ENCODE data around the gene MYO5A.
"Not testable (repeated sequence)": the region's sequence is repeated elsewhere in the genome, so short reads cannot be mapped to it uniquely, and the experiment has no call there.

Gene MYO5A

DNA sequence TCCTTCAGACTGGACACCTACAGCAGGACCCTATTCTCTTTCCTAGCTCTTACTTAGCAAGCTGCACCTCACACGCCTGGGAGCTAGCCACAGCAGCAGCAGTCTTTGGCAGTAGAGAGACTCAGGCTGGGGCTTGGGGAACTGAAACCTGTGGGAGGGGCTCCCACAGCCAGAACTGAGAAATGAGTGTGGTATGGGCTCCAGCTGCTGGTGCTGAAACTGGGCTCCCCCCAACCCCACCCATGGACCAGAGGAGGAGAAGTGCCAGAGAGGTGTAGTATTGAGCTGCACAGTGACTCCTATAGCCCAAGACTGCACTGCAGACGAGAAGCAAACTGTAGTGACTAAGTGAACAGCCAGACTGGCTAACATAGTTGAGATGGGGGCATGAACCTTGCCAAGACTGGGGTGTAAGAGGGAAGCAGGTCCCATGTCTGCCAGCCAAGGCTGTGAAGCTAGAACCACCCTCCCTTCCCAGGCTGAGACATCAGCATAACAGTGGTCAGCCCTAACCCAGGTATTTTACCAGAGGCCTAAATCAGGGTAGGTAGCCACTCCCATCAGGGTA is 62.5 kb downstream of the MYO5A start:
- TF ChIP-seq, protein P1, sequence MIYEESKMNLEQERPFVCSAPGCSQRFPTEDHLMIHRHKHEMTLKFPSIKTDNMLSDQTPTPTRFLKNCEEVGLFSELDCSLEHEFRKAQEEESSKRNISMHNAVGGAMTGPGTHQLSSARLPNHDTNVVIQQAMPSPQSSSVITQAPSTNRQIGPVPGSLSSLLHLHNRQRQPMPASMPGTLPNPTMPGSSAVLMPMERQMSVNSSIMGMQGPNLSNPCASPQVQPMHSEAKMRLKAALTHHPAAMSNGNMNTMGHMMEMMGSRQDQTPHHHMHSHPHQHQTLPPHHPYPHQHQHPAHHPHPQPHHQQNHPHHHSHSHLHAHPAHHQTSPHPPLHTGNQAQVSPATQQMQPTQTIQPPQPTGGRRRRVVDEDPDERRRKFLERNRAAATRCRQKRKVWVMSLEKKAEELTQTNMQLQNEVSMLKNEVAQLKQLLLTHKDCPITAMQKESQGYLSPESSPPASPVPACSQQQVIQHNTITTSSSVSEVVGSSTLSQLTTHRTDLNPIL (CRISPR knock-in tag; IDR thresholded peaks at IDR 0.05; ENCODE audit: low read depth): no peak
- no peak for TF ChIP-seq ZNF8 (CRISPR knock-in tag; IDR thresholded peaks at IDR 0.05)
- TF ChIP-seq, protein P2, sequence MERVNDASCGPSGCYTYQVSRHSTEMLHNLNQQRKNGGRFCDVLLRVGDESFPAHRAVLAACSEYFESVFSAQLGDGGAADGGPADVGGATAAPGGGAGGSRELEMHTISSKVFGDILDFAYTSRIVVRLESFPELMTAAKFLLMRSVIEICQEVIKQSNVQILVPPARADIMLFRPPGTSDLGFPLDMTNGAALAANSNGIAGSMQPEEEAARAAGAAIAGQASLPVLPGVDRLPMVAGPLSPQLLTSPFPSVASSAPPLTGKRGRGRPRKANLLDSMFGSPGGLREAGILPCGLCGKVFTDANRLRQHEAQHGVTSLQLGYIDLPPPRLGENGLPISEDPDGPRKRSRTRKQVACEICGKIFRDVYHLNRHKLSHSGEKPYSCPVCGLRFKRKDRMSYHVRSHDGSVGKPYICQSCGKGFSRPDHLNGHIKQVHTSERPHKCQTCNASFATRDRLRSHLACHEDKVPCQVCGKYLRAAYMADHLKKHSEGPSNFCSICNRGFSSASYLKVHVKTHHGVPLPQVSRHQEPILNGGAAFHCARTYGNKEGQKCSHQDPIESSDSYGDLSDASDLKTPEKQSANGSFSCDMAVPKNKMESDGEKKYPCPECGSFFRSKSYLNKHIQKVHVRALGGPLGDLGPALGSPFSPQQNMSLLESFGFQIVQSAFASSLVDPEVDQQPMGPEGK (CRISPR knock-in tag; IDR thresholded peaks at IDR 0.05; ENCODE audit: borderline replicate concordance): no peak
- TF ChIP-seq BACH2 (CRISPR knock-in tag; IDR thresholded peaks at IDR 0.05; ENCODE audit: borderline replicate concordance): no peak
- no peak for TF ChIP-seq ZFP30 (CRISPR knock-in tag; IDR thresholded peaks at IDR 0.05)
- no peak for TF ChIP-seq OSR1 (CRISPR knock-in tag; IDR thresholded peaks at IDR 0.05)
- TF ChIP-seq ZNF70 (CRISPR knock-in tag; IDR thresholded peaks at IDR 0.05): no peak
- no peak for TF ChIP-seq ARNTL (CRISPR knock-in tag; IDR thresholded peaks at IDR 0.05; ENCODE audit: borderline replicate concordance, low read depth)
- no peak for TF ChIP-seq TOX (CRISPR knock-in tag; IDR thresholded peaks at IDR 0.05; ENCODE audit: borderline replicate concordance)
- no peak for TF ChIP-seq ISL1 (CRISPR knock-in tag; IDR thresholded peaks at IDR 0.05)
- no peak for TF ChIP-seq CSDC2 (CRISPR knock-in tag; IDR thresholded peaks at IDR 0.05)
- TF ChIP-seq SNAI2 (CRISPR knock-in tag; IDR thresholded peaks at IDR 0.05): no peak
- TF ChIP-seq, protein P3, sequence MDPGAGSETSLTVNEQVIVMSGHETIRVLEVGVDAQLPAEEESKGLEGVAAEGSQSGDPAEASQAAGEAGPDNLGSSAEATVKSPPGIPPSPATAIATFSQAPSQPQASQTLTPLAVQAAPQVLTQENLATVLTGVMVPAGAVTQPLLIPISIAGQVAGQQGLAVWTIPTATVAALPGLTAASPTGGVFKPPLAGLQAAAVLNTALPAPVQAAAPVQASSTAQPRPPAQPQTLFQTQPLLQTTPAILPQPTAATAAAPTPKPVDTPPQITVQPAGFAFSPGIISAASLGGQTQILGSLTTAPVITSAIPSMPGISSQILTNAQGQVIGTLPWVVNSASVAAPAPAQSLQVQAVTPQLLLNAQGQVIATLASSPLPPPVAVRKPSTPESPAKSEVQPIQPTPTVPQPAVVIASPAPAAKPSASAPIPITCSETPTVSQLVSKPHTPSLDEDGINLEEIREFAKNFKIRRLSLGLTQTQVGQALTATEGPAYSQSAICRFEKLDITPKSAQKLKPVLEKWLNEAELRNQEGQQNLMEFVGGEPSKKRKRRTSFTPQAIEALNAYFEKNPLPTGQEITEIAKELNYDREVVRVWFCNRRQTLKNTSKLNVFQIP (CRISPR knock-in tag; IDR thresholded peaks at IDR 0.05; ENCODE audit: borderline replicate concordance, low read depth): no peak
- TF ChIP-seq ZFP3 (CRISPR knock-in tag; IDR thresholded peaks at IDR 0.05): no peak

DNA sequence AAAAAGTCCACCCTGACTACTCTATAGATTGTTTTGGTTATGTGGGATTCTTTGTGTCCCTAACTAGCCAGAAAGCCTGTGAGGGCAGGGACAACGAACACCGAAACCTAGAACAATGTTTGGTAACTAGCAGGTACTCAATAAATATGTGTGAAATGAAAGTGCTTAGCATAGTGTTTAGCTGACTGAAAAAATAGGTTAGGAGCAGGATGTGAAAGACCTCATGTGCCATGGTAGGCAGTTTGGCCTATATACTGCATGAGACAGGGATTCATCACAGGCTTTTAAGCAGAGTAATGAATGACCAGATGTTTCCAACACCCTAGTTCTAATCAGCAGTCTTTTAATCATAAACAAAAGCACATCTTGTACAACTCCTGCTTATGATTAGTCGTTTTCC is 64.2 kb downstream of the MYO5A start:
- ATAC-seq: no peak

More for the DNA sequence above, 62.5 kb downstream of the MYO5A start:
- ATAC-seq: no peak

DNA sequence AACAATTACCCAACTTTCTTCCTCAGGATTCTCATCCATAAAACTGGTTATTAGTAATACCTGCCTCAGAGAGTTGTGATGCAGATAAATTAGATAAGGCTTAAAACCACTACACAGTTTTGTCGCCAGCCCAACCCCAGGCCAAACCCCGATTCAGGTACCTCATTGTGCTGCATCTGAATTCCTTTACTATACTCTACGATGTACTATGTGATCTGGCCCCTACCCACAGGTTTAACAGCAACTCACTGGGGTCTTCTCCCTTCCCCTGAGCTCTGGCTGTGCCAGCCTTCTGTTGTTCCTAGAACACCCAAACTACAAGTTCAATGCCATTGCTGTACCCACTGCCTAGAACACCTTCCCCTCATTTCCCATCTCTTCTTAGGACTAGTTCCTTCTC is 64.6 kb downstream of the MYO5A start:
- no peak for TF ChIP-seq CSDC2 (CRISPR knock-in tag; IDR thresholded peaks at IDR 0.05)
- TF ChIP-seq RARB (CRISPR knock-in tag; IDR thresholded peaks at IDR 0.05): no peak
- ATAC-seq: no peak

More for the DNA sequence above, 64.2 kb downstream of the MYO5A start:
- TF ChIP-seq SNAI2 (CRISPR knock-in tag; IDR thresholded peaks at IDR 0.05) (no peak), BACH2 (CRISPR knock-in tag; IDR thresholded peaks at IDR 0.05; ENCODE audit: borderline replicate concordance) (no peak), ISL1 (CRISPR knock-in tag; IDR thresholded peaks at IDR 0.05) (no peak)
- TF ChIP-seq, protein P4, sequence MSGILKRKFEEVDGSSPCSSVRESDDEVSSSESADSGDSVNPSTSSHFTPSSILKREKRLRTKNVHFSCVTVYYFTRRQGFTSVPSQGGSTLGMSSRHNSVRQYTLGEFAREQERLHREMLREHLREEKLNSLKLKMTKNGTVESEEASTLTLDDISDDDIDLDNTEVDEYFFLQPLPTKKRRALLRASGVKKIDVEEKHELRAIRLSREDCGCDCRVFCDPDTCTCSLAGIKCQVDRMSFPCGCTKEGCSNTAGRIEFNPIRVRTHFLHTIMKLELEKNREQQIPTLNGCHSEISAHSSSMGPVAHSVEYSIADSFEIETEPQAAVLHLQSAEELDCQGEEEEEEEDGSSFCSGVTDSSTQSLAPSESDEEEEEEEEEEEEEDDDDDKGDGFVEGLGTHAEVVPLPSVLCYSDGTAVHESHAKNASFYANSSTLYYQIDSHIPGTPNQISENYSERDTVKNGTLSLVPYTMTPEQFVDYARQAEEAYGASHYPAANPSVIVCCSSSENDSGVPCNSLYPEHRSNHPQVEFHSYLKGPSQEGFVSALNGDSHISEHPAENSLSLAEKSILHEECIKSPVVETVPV (CRISPR knock-in tag; IDR thresholded peaks at IDR 0.05): no peak

DNA sequence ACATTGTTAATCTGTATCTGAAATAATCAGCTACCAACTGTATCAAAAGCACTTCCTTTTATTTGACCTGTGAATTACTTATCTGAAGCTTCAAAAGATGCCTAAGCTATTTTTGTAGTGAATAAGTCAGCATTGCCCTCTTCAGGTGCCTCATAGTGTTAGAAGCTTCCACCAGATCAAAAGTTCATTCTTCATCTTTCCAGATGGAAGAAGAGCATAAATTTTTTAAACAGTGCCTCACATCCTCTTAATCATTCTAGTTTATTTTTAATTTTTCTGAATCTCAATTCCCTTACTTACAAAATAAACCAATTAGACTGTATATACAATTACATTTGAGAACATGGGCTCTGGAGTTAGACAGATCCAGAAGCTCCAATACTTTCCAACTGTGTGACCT is 65.0 kb downstream of the MYO5A start:
- ATAC-seq: peak; percentile 57; the same call in 2 of the 3 replicates
- TF ChIP-seq ESRRG (CRISPR knock-in tag; IDR thresholded peaks at IDR 0.05) (no peak), ZNF565 (CRISPR knock-in tag; conservative IDR thresholded peaks at IDR 0.05; ENCODE audit: low read depth) (no peak)

DNA sequence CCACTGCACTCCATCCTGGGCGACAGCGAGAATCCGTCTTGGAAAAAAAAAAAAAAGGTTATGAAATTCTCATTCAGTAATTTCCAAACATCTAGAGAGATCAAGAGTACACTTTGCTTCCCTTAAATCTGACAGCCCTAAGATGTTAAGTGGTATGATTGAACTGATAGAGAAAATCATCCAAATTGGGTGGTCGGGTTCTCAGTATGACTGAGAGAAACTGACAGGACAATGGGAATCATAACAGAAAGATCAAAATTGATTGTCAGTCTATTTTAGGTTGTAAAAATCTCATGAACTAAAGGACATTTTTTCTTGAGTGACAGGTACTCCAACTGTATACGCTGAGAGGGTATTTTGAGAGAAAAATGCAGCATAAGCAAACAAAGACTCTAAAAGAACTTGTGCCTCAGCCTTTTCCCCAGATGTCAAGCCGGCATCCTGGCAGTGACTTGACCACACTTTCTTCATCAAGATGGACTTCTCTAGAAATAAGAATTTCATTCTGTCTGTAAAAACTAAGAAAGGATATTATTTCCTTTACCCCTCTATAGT is 65.8 kb downstream of the MYO5A start:
- no peak for ATAC-seq
- TF ChIP-seq ZNF8 (CRISPR knock-in tag; IDR thresholded peaks at IDR 0.05): no peak
- TF ChIP-seq ARNTL (CRISPR knock-in tag; IDR thresholded peaks at IDR 0.05; ENCODE audit: borderline replicate concordance, low read depth): no peak
- TF ChIP-seq, protein P1 (CRISPR knock-in tag; IDR thresholded peaks at IDR 0.05; ENCODE audit: low read depth): no peak
- TF ChIP-seq, protein P2 (CRISPR knock-in tag; IDR thresholded peaks at IDR 0.05; ENCODE audit: borderline replicate concordance): no peak
- TF ChIP-seq, protein P5, sequence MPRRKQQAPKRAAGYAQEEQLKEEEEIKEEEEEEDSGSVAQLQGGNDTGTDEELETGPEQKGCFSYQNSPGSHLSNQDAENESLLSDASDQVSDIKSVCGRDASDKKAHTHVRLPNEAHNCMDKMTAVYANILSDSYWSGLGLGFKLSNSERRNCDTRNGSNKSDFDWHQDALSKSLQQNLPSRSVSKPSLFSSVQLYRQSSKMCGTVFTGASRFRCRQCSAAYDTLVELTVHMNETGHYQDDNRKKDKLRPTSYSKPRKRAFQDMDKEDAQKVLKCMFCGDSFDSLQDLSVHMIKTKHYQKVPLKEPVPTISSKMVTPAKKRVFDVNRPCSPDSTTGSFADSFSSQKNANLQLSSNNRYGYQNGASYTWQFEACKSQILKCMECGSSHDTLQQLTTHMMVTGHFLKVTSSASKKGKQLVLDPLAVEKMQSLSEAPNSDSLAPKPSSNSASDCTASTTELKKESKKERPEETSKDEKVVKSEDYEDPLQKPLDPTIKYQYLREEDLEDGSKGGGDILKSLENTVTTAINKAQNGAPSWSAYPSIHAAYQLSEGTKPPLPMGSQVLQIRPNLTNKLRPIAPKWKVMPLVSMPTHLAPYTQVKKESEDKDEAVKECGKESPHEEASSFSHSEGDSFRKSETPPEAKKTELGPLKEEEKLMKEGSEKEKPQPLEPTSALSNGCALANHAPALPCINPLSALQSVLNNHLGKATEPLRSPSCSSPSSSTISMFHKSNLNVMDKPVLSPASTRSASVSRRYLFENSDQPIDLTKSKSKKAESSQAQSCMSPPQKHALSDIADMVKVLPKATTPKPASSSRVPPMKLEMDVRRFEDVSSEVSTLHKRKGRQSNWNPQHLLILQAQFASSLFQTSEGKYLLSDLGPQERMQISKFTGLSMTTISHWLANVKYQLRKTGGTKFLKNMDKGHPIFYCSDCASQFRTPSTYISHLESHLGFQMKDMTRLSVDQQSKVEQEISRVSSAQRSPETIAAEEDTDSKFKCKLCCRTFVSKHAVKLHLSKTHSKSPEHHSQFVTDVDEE (CRISPR knock-in tag; IDR thresholded peaks at IDR 0.05): no peak
- TF ChIP-seq TCF4 (CRISPR knock-in tag; IDR thresholded peaks at IDR 0.05; ENCODE audit: borderline replicate concordance): no peak

DNA sequence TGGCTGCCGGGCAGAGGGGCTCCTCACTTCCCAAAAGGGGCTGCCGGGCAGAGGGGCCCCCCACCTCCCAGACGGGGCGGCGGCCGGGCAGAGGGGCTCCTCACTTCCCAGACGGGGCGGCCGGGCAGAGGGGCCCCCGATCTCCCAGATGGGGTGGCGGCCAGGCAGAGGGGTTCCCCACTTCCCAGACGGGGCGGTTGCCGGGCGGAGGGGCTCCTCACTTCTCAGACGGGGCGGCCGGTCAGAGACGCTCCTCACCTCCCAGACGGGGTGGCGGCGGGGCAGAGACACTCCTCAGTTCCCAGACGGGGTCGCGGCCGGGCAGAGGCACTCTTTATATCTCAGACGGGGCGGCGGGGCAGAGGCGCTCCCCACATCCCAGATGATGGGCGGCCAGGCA is 69.0 kb downstream of the MYO5A start:
- ATAC-seq: not testable (repeated sequence)
